GM23338 (cell line): Measurements from ENCODE around the gene GADL1. TPM values are rescaled to one million over a fixed set of nuclear protein-coding genes. Genes with fewer than 3 reads are reported as not detected.

ENCODE experiments used
- ATAC-seq: fragments of 200-7000 bp; cut with Tn5 transposase; 3 replicates; pipeline ENCODE4 v1.9.1; 2020
- DNase-seq: peaks from one replicate; pipeline ENCODE4 v3.0.0-alpha.2; 2015; ENCODE audit warnings: low spot score
- H2AFZ ChIP-seq: fragments of 200-600 bp; sonication (generic); 2 replicates; pipeline ENCODE4 v1.8.0; 2016; ENCODE audit warnings: antibody characterized with exemption, mild to moderate bottlenecking, moderate library complexity
- H3F3A ChIP-seq: fragments of 200-600 bp; sonication (generic); replicated peaks from 2 replicates; pipeline ENCODE4 v1.8.0; 2017; ENCODE audit warnings: antibody characterized with exemption, mixed run types, low read depth
- H3K27ac ChIP-seq: fragments of 200-600 bp; sonication (generic); 2 replicates; pipeline ENCODE4 v1.6.1; 2016; ENCODE audit warnings: low read depth
- H3K27me3 ChIP-seq: fragments of 200-600 bp; sonication (generic); 2 replicates; pipeline ENCODE4 v1.8.0; 2016; ENCODE audit warnings: mild to moderate bottlenecking, mixed run types, moderate library complexity; ENCODE audit not compliant: insufficient read depth
- H3K36me3 ChIP-seq: fragments of 200-600 bp; sonication (generic); 2 replicates; pipeline ENCODE4 v1.8.0; 2016; ENCODE audit warnings: mild to moderate bottlenecking; ENCODE audit not compliant: insufficient read depth
- H3K4me1 ChIP-seq: fragments of 200-600 bp; sonication (generic); 2 replicates; pipeline ENCODE4 v1.8.0; 2016; ENCODE audit warnings: mild to moderate bottlenecking, moderate library complexity; ENCODE audit not compliant: insufficient read depth
- H3K4me2 ChIP-seq: fragments of 200-600 bp; sonication (generic); 2 replicates; pipeline ENCODE4 v1.7.1; 2017; ENCODE audit warnings: mixed run types
- H3K4me3 ChIP-seq: fragments of 200-600 bp; sonication (generic); 2 replicates; pipeline ENCODE4 v1.6.1; 2016; ENCODE audit warnings: mixed run types
- H3K79me2 ChIP-seq: fragments of 200-600 bp; sonication (generic); replicated peaks from 2 replicates; pipeline ENCODE4 v1.8.0; 2017; ENCODE audit warnings: mild to moderate bottlenecking; ENCODE audit not compliant: insufficient read depth
- H3K9me2 ChIP-seq: fragments of 200-600 bp; sonication (generic); 2 replicates; pipeline ENCODE4 v1.8.0; 2017; ENCODE audit not compliant: insufficient read depth
- H4K20me1 ChIP-seq: fragments of 200-600 bp; sonication (generic); replicated peaks from 2 replicates; pipeline ENCODE4 v1.8.0; 2017; ENCODE audit warnings: mild to moderate bottlenecking; ENCODE audit not compliant: insufficient read depth
- H3K27ac Mint-ChIP-seq: 2 replicates; pipeline ENCODE4 v1.8.0; 2020; ENCODE audit warnings: inconsistent platforms, mild to moderate bottlenecking, moderate library complexity, mixed read lengths
- H3K27me3 Mint-ChIP-seq: 3 replicates; pipeline ENCODE4 v1.8.0; 2022; ENCODE audit warnings: low read depth, mild to moderate bottlenecking, moderate library complexity, mixed read lengths, inconsistent platforms; ENCODE audit not compliant: insufficient read depth, poor library complexity
- H3K36me3 Mint-ChIP-seq: 3 replicates; pipeline ENCODE4 v1.8.0; 2021; ENCODE audit warnings: low read depth, mild to moderate bottlenecking, inconsistent platforms, moderate library complexity, mixed read lengths
- H3K4me1 Mint-ChIP-seq: 3 replicates; pipeline ENCODE4 v1.8.0; 2020; ENCODE audit warnings: mild to moderate bottlenecking, inconsistent platforms, mixed read lengths
- H3K4me3 Mint-ChIP-seq: 3 replicates; pipeline ENCODE4 v1.8.0; 2021; ENCODE audit warnings: moderate library complexity, mild to moderate bottlenecking, inconsistent platforms, mixed read lengths
- H3K9me3 Mint-ChIP-seq: 3 replicates; pipeline ENCODE4 v1.8.0; 2020; ENCODE audit warnings: moderate library complexity, mild to moderate bottlenecking, inconsistent platforms, mixed read lengths
- CREB1 ChIP-seq: fragments of 250-450 bp; sonication (Bioruptor Pico); IDR thresholded peaks from 2 replicates; pipeline ENCODE4 v1.5.0; 2020; ENCODE audit warnings: low read depth, mild to moderate bottlenecking, moderate library complexity
- CTCF ChIP-seq, 2 experiments: fragments of 200-600 bp in 1 of 2; sonication (generic) in 1 of 2; conservative IDR thresholded peaks; 2 replicates each; pipeline versions ENCODE4 v1.5.1 to v1.6.1; 2016 to 2017; ENCODE audit warnings: antibody characterized with exemption in 2 of 2, low read depth in 2 of 2, mild to moderate bottlenecking in 2 of 2, moderate library complexity in 1 of 2
- ETS1 ChIP-seq: IDR thresholded peaks from 2 replicates; pipeline ENCODE4 v1.6.1; 2016; ENCODE audit warnings: antibody characterized with exemption
- EZH2 ChIP-seq: fragments of 200-600 bp; sonication (generic); IDR thresholded peaks from one replicate; pipeline ENCODE4 v1.8.0; 2017; ENCODE audit warnings: antibody characterized with exemption, mild to moderate bottlenecking, low read depth; ENCODE audit not compliant: unreplicated experiment
- EZH2phosphoT487 ChIP-seq: fragments of 200-600 bp; sonication (generic); IDR thresholded peaks from one replicate; pipeline ENCODE4 v1.8.1; 2018; ENCODE audit warnings: antibody characterized with exemption; ENCODE audit not compliant: unreplicated experiment
- JUNB ChIP-seq: IDR thresholded peaks from one replicate; pipeline ENCODE4 v1.6.1; 2016; ENCODE audit warnings: antibody characterized with exemption; ENCODE audit not compliant: unreplicated experiment
- NANOG ChIP-seq: IDR thresholded peaks from 2 replicates; pipeline ENCODE4 v1.6.1; 2016; ENCODE audit warnings: antibody characterized with exemption, borderline replicate concordance
- POLR2AphosphoS5 ChIP-seq: IDR thresholded peaks from 2 replicates; pipeline ENCODE4 v1.6.1; 2016; ENCODE audit warnings: antibody characterized with exemption, low read depth
- STAT1 ChIP-seq: IDR thresholded peaks from one replicate; pipeline ENCODE4 v1.6.1; 2016; ENCODE audit warnings: antibody characterized with exemption; ENCODE audit not compliant: unreplicated experiment
- ZNF114 ChIP-seq: fragments of 250-450 bp; sonication (Bioruptor Pico); IDR thresholded peaks from 2 replicates; pipeline ENCODE4 v1.5.0; 2020; ENCODE audit warnings: mild to moderate bottlenecking, moderate library complexity
- polyA plus RNA-seq: library from polyadenylated mRNA; unstranded; fragments of >200 nt; fragmentation: Nextera tagmentation; extraction: Ambion mirVana; gene quantifications from 2 replicates; pipeline ENCODE4 v1.2.1, GENCODE V29; 2016
- total RNA-seq: library from RNA; depleted of rRNA; stranded (reverse); fragments of >200 nt; shearing (Covaris generic); gene quantifications from 2 replicates; pipeline ENCODE4 v1.2.3, GENCODE V29; 2014
- TF ChIP-seq, protein P1 (sequence below): IDR thresholded peaks from one replicate; pipeline ENCODE4 v1.6.1; 2018; ENCODE audit warnings: antibody characterized with exemption; ENCODE audit not compliant: unreplicated experiment
- TF ChIP-seq, protein P2 (sequence below): fragments of 250-450 bp; sonication (Bioruptor Pico); IDR thresholded peaks from 2 replicates; pipeline ENCODE4 v1.5.0; 2020; ENCODE audit warnings: mild to moderate bottlenecking, moderate library complexity

GADL1 gene
- total and polyA plus RNA-seq, 2 experiments from 2014 or later: 0.35 to 0.50 TPM

DNA sequence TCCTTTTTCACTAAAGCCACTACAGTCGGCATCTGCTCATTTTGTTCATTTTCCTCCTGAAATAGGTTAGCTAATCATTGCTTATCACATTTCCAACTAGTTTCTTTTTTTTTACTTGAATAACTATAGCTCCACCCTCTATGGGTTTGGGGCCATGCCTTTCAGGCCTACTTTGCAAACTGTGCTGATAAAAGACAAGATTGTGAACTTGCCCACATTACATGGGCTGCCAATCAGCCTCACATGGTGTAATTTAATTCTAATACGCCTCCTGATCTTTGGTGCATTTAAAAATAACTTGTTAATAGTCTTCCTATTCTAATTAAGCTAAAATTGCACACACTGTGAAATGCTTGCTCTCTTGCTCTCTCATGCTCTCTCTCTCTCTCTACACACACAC lies 197.6 kb downstream of the GADL1 start:
- no peak for DNase-seq
- Histone ChIP-seq H3K36me3 (peaks cover under 1% of the 10 kb centered on the region; the same call in 1 of the 2 replicates), H3K4me1 (peaks cover 41% of the 10 kb centered on the region), H3K9me2 (peaks cover 12% of the 10 kb centered on the region; the same call in 1 of the 2 replicates), H3K4me3 (no peak overlapping the region), H3K4me2 (peak overlapping the region; percentile 1), H3K27me3 (no peaks in the 10 kb centered on the region), H2AFZ (no peak overlapping the region), H4K20me1 (no peaks in the 10 kb centered on the region), H3F3A (0 out of 2 replicates have a peak, but pooled peaks cover 5% of the 10 kb centered on the region), H3K79me2 (no peaks in the 10 kb centered on the region), H3K27ac (no peak overlapping the region)
- Mint-ChIP-seq H3K9me3 (peaks cover 10% of the 10 kb centered on the region; the same call in 2 of the 3 replicates), H3K4me1 (peaks cover 40% of the 10 kb centered on the region), H3K27ac (no peak overlapping the region), H3K36me3 (peaks cover 31% of the 10 kb centered on the region), H3K27me3 (peaks cover 2% of the 10 kb centered on the region), H3K4me3 (no peak overlapping the region)
- no peak for ATAC-seq
- TF ChIP-seq POLR2AphosphoS5: no peak
- no peak for TF ChIP-seq EZH2phosphoT487
- no peak for TF ChIP-seq ZNF114
- no peak for TF ChIP-seq CREB1
- no peak for TF ChIP-seq STAT1
- no peak for TF ChIP-seq CTCF (conservative IDR thresholded peaks at IDR 0.05; ENCODE audit: low read depth in 2 of 2)
- no peak for TF ChIP-seq EZH2
- TF ChIP-seq NANOG: no peak
- TF ChIP-seq JUNB: no peak
- no peak for TF ChIP-seq ETS1
- TF ChIP-seq, protein P1, sequence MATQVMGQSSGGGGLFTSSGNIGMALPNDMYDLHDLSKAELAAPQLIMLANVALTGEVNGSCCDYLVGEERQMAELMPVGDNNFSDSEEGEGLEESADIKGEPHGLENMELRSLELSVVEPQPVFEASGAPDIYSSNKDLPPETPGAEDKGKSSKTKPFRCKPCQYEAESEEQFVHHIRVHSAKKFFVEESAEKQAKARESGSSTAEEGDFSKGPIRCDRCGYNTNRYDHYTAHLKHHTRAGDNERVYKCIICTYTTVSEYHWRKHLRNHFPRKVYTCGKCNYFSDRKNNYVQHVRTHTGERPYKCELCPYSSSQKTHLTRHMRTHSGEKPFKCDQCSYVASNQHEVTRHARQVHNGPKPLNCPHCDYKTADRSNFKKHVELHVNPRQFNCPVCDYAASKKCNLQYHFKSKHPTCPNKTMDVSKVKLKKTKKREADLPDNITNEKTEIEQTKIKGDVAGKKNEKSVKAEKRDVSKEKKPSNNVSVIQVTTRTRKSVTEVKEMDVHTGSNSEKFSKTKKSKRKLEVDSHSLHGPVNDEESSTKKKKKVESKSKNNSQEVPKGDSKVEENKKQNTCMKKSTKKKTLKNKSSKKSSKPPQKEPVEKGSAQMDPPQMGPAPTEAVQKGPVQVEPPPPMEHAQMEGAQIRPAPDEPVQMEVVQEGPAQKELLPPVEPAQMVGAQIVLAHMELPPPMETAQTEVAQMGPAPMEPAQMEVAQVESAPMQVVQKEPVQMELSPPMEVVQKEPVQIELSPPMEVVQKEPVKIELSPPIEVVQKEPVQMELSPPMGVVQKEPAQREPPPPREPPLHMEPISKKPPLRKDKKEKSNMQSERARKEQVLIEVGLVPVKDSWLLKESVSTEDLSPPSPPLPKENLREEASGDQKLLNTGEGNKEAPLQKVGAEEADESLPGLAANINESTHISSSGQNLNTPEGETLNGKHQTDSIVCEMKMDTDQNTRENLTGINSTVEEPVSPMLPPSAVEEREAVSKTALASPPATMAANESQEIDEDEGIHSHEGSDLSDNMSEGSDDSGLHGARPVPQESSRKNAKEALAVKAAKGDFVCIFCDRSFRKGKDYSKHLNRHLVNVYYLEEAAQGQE: no peak
- TF ChIP-seq, protein P2, sequence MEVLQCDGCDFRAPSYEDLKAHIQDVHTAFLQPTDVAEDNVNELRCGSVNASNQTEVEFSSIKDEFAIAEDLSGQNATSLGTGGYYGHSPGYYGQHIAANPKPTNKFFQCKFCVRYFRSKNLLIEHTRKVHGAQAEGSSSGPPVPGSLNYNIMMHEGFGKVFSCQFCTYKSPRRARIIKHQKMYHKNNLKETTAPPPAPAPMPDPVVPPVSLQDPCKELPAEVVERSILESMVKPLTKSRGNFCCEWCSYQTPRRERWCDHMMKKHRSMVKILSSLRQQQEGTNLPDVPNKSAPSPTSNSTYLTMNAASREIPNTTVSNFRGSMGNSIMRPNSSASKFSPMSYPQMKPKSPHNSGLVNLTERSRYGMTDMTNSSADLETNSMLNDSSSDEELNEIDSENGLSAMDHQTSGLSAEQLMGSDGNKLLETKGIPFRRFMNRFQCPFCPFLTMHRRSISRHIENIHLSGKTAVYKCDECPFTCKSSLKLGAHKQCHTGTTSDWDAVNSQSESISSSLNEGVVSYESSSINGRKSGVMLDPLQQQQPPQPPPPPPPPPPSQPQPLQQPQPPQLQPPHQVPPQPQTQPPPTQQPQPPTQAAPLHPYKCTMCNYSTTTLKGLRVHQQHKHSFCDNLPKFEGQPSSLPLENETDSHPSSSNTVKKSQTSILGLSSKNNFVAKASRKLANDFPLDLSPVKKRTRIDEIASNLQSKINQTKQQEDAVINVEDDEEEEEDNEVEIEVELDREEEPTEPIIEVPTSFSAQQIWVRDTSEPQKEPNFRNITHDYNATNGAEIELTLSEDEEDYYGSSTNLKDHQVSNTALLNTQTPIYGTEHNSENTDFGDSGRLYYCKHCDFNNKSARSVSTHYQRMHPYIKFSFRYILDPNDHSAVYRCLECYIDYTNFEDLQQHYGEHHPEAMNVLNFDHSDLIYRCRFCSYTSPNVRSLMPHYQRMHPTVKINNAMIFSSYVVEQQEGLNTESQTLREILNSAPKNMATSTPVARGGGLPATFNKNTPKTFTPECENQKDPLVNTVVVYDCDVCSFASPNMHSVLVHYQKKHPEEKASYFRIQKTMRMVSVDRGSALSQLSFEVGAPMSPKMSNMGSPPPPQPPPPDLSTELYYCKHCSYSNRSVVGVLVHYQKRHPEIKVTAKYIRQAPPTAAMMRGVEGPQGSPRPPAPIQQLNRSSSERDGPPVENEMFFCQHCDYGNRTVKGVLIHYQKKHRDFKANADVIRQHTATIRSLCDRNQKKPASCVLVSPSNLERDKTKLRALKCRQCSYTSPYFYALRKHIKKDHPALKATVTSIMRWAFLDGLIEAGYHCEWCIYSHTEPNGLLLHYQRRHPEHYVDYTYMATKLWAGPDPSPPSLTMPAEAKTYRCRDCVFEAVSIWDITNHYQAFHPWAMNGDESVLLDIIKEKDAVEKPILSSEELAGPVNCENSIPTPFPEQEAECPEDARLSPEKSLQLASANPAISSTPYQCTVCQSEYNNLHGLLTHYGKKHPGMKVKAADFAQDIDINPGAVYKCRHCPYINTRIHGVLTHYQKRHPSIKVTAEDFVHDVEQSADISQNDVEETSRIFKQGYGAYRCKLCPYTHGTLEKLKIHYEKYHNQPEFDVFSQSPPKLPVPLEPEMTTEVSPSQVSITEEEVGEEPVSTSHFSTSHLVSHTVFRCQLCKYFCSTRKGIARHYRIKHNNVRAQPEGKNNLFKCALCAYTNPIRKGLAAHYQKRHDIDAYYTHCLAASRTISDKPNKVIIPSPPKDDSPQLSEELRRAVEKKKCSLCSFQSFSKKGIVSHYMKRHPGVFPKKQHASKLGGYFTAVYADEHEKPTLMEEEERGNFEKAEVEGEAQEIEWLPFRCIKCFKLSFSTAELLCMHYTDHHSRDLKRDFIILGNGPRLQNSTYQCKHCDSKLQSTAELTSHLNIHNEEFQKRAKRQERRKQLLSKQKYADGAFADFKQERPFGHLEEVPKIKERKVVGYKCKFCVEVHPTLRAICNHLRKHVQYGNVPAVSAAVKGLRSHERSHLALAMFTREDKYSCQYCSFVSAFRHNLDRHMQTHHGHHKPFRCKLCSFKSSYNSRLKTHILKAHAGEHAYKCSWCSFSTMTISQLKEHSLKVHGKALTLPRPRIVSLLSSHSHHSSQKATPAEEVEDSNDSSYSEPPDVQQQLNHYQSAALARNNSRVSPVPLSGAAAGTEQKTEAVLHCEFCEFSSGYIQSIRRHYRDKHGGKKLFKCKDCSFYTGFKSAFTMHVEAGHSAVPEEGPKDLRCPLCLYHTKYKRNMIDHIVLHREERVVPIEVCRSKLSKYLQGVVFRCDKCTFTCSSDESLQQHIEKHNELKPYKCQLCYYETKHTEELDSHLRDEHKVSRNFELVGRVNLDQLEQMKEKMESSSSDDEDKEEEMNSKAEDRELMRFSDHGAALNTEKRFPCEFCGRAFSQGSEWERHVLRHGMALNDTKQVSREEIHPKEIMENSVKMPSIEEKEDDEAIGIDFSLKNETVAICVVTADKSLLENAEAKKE (CRISPR knock-in tag): no peak
